SK-N-SH (cell line): ENCODE data around the gene FAM114A1. TPM values are rescaled to one million over a fixed set of nuclear protein-coding genes. Genes with fewer than 3 reads are reported as not detected.
A peak's percentile ranks its signal among the peaks of the same experiment; 100 is the strongest.

Experiments used
- CTCF ChIA-PET: fragments of 300-600, 350-600 bp; formaldehyde crosslinking; extraction: SDS; loops from one replicate; lab custom pipeline; 2021; lab: Yijun Ruan, JAX
- POLR2A ChIA-PET: fragments of 350-600 bp; sonication (Branson Sonifier 250); formaldehyde crosslinking; extraction: SDS; loops from one replicate; lab custom pipeline; 2020; ENCODE audit warnings: antibody characterized with exemption, inconsistent platforms; lab: Yijun Ruan, JAX
- DNase-seq: peaks from one replicate; pipeline ENCODE4 v3.0.0; 2012
- H2AFZ ChIP-seq: fragments of 200-600 bp; sonication (generic); 2 replicates; pipeline ENCODE4 v1.8.1; 2016; ENCODE audit warnings: antibody characterized with exemption, mild to moderate bottlenecking, low read depth
- H3F3A ChIP-seq: fragments of 200-600 bp; sonication (generic); replicated peaks from 2 replicates; pipeline ENCODE3; 2016; ENCODE audit warnings: antibody characterized with exemption, mild to moderate bottlenecking; ENCODE audit not compliant: insufficient read depth
- H3K27ac ChIP-seq, 2 experiments: fragments of 200-500 bp in 1 of 2; fragments of 200-600 bp in 1 of 2; sonication (Bioruptor generic) in 1 of 2; sonication (generic), shearing (Covaris generic) in 1 of 2; 2 replicates each; pipeline versions ENCODE4 v1.5.1 to v1.6.1; 2014 to 2016; ENCODE audit warnings: low read depth in 2 of 2, inconsistent platforms in 1 of 2, low read length in 1 of 2, mild to moderate bottlenecking in 1 of 2, mixed read lengths in 1 of 2
- H3K27me3 ChIP-seq: fragments of 200-600 bp; sonication (generic), shearing (Covaris generic); 2 replicates; pipeline ENCODE4 v1.6.1; 2016; ENCODE audit warnings: mixed run types; ENCODE audit not compliant: insufficient read depth
- H3K36me3 ChIP-seq, 2 experiments: fragments of 200-500 bp in 1 of 2; fragments of 200-600 bp in 1 of 2; sonication (Bioruptor generic) in 1 of 2; sonication (generic) in 1 of 2; replicated peaks in 1 of 2; 2 replicates each; pipeline versions ENCODE3 to v1.5.1; 2014 to 2016; ENCODE audit warnings: low read length in 1 of 2, mild to moderate bottlenecking in 1 of 2; ENCODE audit not compliant: insufficient read depth in 2 of 2, control insufficient read depth in 1 of 2
- H3K4me1 ChIP-seq, 2 experiments: fragments of 200-500 bp in 1 of 2; fragments of 200-600 bp in 1 of 2; sonication (Bioruptor generic) in 1 of 2; sonication (generic), shearing (Covaris generic) in 1 of 2; 2 replicates each; pipeline versions ENCODE4 v1.5.1 to v1.6.1; 2014 to 2016; ENCODE audit warnings: low read depth in 1 of 2, low read length in 1 of 2, mixed run types in 1 of 2; ENCODE audit not compliant: insufficient read depth in 2 of 2, control insufficient read depth in 1 of 2
- H3K4me2 ChIP-seq: fragments of 200-600 bp; sonication (generic), shearing (Covaris generic); 2 replicates; pipeline ENCODE4 v1.6.1; 2017; ENCODE audit warnings: mixed run types
- H3K4me3 ChIP-seq, 2 experiments: fragments of 200-500 bp in 1 of 2; fragments of 200-600 bp in 1 of 2; sonication (Bioruptor generic) in 1 of 2; sonication (generic), shearing (Covaris generic) in 1 of 2; 2 replicates each; pipeline versions ENCODE4 v1.5.1 to v1.8.1; 2014 to 2016; ENCODE audit warnings: low read depth in 2 of 2, inconsistent platforms in 1 of 2, low read length in 1 of 2, mild to moderate bottlenecking in 1 of 2, mixed read lengths in 1 of 2, moderate library complexity in 1 of 2
- H3K79me2 ChIP-seq: fragments of 200-600 bp; sonication (generic); 2 replicates; pipeline ENCODE4 v1.8.1; 2017; ENCODE audit warnings: mild to moderate bottlenecking; ENCODE audit not compliant: insufficient read depth
- H3K9ac ChIP-seq: fragments of 200-600 bp; sonication (generic); 2 replicates; pipeline ENCODE4 v1.6.1; 2017; ENCODE audit warnings: mixed run types
- H3K9me2 ChIP-seq: fragments of 200-600 bp; sonication (generic); 2 replicates; pipeline ENCODE4 v1.6.1; 2017; ENCODE audit warnings: mixed run types
- H3K9me3 ChIP-seq: fragments of 200-600 bp; sonication (generic); 2 replicates; pipeline ENCODE4 v1.6.1; 2017; ENCODE audit warnings: mixed run types, mild to moderate bottlenecking, moderate library complexity
- H4K20me1 ChIP-seq: fragments of 200-600 bp; sonication (generic); 2 replicates; pipeline ENCODE4 v1.6.1; 2017; ENCODE audit warnings: mild to moderate bottlenecking, mixed run types; ENCODE audit not compliant: insufficient read depth
- CHD2 ChIP-seq: fragments of 150-350 bp; IDR thresholded peaks from 2 replicates; pipeline ENCODE4 v1.6.1; 2018; ENCODE audit warnings: low read length; ENCODE audit not compliant: partially characterized antibody
- ELF1 ChIP-seq: IDR thresholded peaks from 2 replicates; pipeline ENCODE4 v1.4.0; 2012
- EP300 ChIP-seq, 2 experiments: IDR thresholded peaks; 2 replicates each; pipeline versions ENCODE4 v1.4.0 to v1.6.1; 2012; ENCODE audit warnings: borderline replicate concordance in 1 of 2, low read depth in 1 of 2, low read length in 1 of 2
- EZH2phosphoT487 ChIP-seq: fragments of 200-600 bp; sonication (generic); IDR thresholded peaks from 2 replicates; pipeline ENCODE4 v1.6.1; 2017; ENCODE audit warnings: low read depth, mixed run types, mild to moderate bottlenecking, antibody characterized with exemption, moderate library complexity, borderline replicate concordance
- FOSL2 ChIP-seq: IDR thresholded peaks from 2 replicates; pipeline ENCODE4 v1.4.0; 2012; ENCODE audit warnings: low read depth, mild to moderate bottlenecking, moderate library complexity, borderline replicate concordance
- FOXJ3 ChIP-seq: sonication (generic); formaldehyde crosslinking; IDR thresholded peaks from 2 replicates; pipeline ENCODE4 v1.5.1; 2020; ENCODE audit warnings: mild to moderate bottlenecking, missing genetic modification reagents
- FOXM1 ChIP-seq: IDR thresholded peaks from 2 replicates; pipeline ENCODE4 v1.4.0; 2012; ENCODE audit warnings: low read depth, mild to moderate bottlenecking
- GABPA ChIP-seq: IDR thresholded peaks from 2 replicates; pipeline ENCODE4 v1.4.0; 2012; ENCODE audit warnings: low read depth, mild to moderate bottlenecking
- GATA2 ChIP-seq: sonication (generic); formaldehyde crosslinking; IDR thresholded peaks from 2 replicates; pipeline ENCODE4 v1.5.0; 2020; ENCODE audit warnings: mild to moderate bottlenecking, missing genetic modification reagents
- JUND ChIP-seq: IDR thresholded peaks from 2 replicates; pipeline ENCODE4 v1.4.0; 2012
- MAX ChIP-seq: IDR thresholded peaks from 2 replicates; pipeline ENCODE4 v1.4.0; 2012; ENCODE audit warnings: low read depth
- MEF2A ChIP-seq: IDR thresholded peaks from 2 replicates; pipeline ENCODE4 v1.4.0; 2012; ENCODE audit warnings: low read depth, borderline replicate concordance
- MXI1 ChIP-seq: IDR thresholded peaks from 2 replicates; pipeline ENCODE4 v1.6.1; 2012; ENCODE audit warnings: mild to moderate bottlenecking, low read depth, low read length, improper control_type of control experiment
- NFIC ChIP-seq: IDR thresholded peaks from 2 replicates; pipeline ENCODE4 v1.4.0; 2012; ENCODE audit warnings: borderline replicate concordance
- NRF1 ChIP-seq: IDR thresholded peaks from 2 replicates; pipeline ENCODE4 v1.6.1; 2012; ENCODE audit warnings: low read depth, mild to moderate bottlenecking, low read length
- POLR2AphosphoS5 ChIP-seq: IDR thresholded peaks from 2 replicates; pipeline ENCODE4 v1.6.1; 2012; ENCODE audit warnings: low read depth, low read length
- RAD21 ChIP-seq: IDR thresholded peaks from 2 replicates; pipeline ENCODE4 v1.6.1; 2012; ENCODE audit warnings: mild to moderate bottlenecking, low read length
- RCOR1 ChIP-seq: fragments of 150-350 bp; IDR thresholded peaks from 2 replicates; pipeline ENCODE4 v1.6.1; 2017; ENCODE audit warnings: antibody characterized with exemption, low read length
- RFX5 ChIP-seq: IDR thresholded peaks from 2 replicates; pipeline ENCODE4 v1.6.1; 2012; ENCODE audit warnings: mild to moderate bottlenecking, improper control_type of control experiment, low read length
- RXRA ChIP-seq: IDR thresholded peaks from 2 replicates; pipeline ENCODE4 v1.4.0; 2012; ENCODE audit warnings: low read depth, mild to moderate bottlenecking, borderline replicate concordance
- SIN3A ChIP-seq: IDR thresholded peaks from 2 replicates; pipeline ENCODE4 v1.6.1; 2012; ENCODE audit warnings: low read depth, mild to moderate bottlenecking, low read length, moderate library complexity, borderline replicate concordance
- SMC3 ChIP-seq: IDR thresholded peaks from 2 replicates; pipeline ENCODE4 v1.6.1; 2012; ENCODE audit warnings: low read depth, low read length, improper control_type of control experiment
- TAF1 ChIP-seq: IDR thresholded peaks from 2 replicates; pipeline ENCODE4 v1.6.1; 2012; ENCODE audit warnings: low read depth, mild to moderate bottlenecking, low read length, moderate library complexity, borderline replicate concordance
- TCF12 ChIP-seq: IDR thresholded peaks from 2 replicates; pipeline ENCODE4 v1.4.0; 2012
- TEAD4 ChIP-seq: IDR thresholded peaks from 2 replicates; pipeline ENCODE4 v1.4.0; 2012; ENCODE audit warnings: mild to moderate bottlenecking, borderline replicate concordance; ENCODE audit not compliant: insufficient read depth
- USF1 ChIP-seq: IDR thresholded peaks from 2 replicates; pipeline ENCODE4 v1.4.0; 2012; ENCODE audit warnings: low read depth, borderline replicate concordance
- YY1 ChIP-seq: IDR thresholded peaks from 2 replicates; pipeline ENCODE4 v1.4.0; 2012; ENCODE audit warnings: low read depth, mild to moderate bottlenecking
- WGBS: methylation state at CpG from one replicate; pipeline ENCODE4 v1.1.6; 2017; ENCODE audit warnings: low lambda C conversion rate; 5-methylcytosine and 5-hydroxymethylcytosine counted together
- polyA plus RNA-seq, 3 experiments: library from polyadenylated mRNA; depleted of rRNA; stranded (reverse); fragments of >200 nt; gene quantifications; 2 replicates each; pipeline ENCODE4 v1.2.3, GENCODE V29; 2012
- TF ChIP-seq, protein P1 (sequence below): fragments of 150-350 bp; IDR thresholded peaks from 2 replicates; pipeline ENCODE4 v1.6.1; 2016; ENCODE audit warnings: mild to moderate bottlenecking, low read depth, low read length
- TF ChIP-seq, protein P2 (sequence below): IDR thresholded peaks from 2 replicates; pipeline ENCODE4; 2012
- TF ChIP-seq, protein P3 (sequence below): IDR thresholded peaks from 2 replicates; pipeline ENCODE4 v1.6.1; 2012; ENCODE audit warnings: mild to moderate bottlenecking, low read depth, low read length, moderate library complexity

Gene FAM114A1
- polyA plus RNA-seq, 1 of the 3 experiments (the other 2 are of a cell fraction), result 54.2 TPM

DNA sequence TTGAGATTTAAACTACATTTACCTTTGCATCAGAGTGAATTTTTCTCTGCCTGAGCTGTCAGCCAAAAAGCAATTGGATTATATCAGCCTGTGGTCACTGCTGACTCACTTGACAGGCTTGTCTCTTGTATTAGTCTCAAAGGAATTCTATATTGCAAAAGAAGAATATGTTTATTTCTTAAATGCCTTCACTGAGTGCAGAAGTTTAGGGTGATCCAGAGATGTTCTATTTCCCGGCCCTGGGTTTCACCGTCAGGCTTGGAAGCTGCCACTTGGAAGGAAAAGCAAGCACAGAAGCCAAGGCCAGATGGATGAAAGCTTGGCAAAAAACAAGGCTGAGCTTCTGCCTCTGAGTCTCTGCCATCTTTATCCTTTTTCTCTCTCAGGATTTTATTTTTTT lies 80.9 kb downstream of the FAM114A1 start:
- H3K27ac ChIP-seq, result peak overlapping the region; percentile 58 to 76; a peak in 3 of 4 replicates
- no peaks in the 10 kb centered on the region for H4K20me1 ChIP-seq
- CTCF ChIA-PET, result interaction anchor here (1.4 to 2.6 kb wide), 3 partner anchors 10 to 187 kb away, joined by 5 to 7 read pairs (median 7); no protein-coding TSS in a partner anchor
- H3K9ac ChIP-seq, result no peak overlapping the region; the same call in 1 of the 2 replicates
- no peaks in the 10 kb centered on the region for H3K9me2 ChIP-seq
- no peak overlapping the region for H2AFZ ChIP-seq
- WGBS, result 11% methylated on average over 2 of the region's 2 CpGs
- no peaks in the 10 kb centered on the region for H3K9me3 ChIP-seq
- peaks cover 36% of the 10 kb centered on the region for H3F3A ChIP-seq
- peak overlapping the region; percentile 47 for H3K4me2 ChIP-seq
- DNase-seq, result no peak
- no peaks in the 10 kb centered on the region for H3K79me2 ChIP-seq
- peaks cover 11 to 13% of the 10 kb centered on the region in 2 experiments for H3K4me1 ChIP-seq
- POLR2A ChIA-PET, result no interaction called here
- no peak overlapping the region for H3K4me3 ChIP-seq
- peaks cover 0 to 17% of the 10 kb centered on the region in 2 experiments for H3K36me3 ChIP-seq
- no peaks in the 10 kb centered on the region for H3K27me3 ChIP-seq
- TF ChIP-seq MAX (peak; percentile 56; the same call in 1 of the 2 replicates), RAD21 (no peak), EP300 (IDR thresholded peaks at IDR 0.05; ENCODE audit: borderline replicate concordance in 1 of 2, low read depth in 1 of 2, low read length in 1 of 2) (peak; percentile 47 to 81; a peak in 3 of 4 replicates), YY1 (no peak; the same call in 1 of the 2 replicates), RFX5 (no peak), FOXJ3 (CRISPR knock-in tag) (no peak), NRF1 (no peak), EZH2phosphoT487 (no peak), POLR2AphosphoS5 (peak; percentile 81; the same call in 1 of the 2 replicates), SMC3 (no peak), SIN3A (peak; percentile 66), FOXM1 (0 out of 2 replicates have a peak, but pooled peaks have one; percentile 18), NFIC (peak; percentile 76), TCF12 (peak; percentile 95), TEAD4 (peak; percentile 79; the same call in 1 of the 2 replicates), RXRA (peak; percentile 76), CHD2 (no peak), ELF1 (peak; percentile 17; the same call in 1 of the 2 replicates), USF1 (no peak), GATA2 (CRISPR knock-in tag) (no peak), RCOR1 (no peak), TAF1 (no peak), FOSL2 (peak; percentile 95), JUND (peak; percentile 95), GABPA (no peak), MEF2A (no peak), MXI1 (no peak)
- TF ChIP-seq, protein P1, sequence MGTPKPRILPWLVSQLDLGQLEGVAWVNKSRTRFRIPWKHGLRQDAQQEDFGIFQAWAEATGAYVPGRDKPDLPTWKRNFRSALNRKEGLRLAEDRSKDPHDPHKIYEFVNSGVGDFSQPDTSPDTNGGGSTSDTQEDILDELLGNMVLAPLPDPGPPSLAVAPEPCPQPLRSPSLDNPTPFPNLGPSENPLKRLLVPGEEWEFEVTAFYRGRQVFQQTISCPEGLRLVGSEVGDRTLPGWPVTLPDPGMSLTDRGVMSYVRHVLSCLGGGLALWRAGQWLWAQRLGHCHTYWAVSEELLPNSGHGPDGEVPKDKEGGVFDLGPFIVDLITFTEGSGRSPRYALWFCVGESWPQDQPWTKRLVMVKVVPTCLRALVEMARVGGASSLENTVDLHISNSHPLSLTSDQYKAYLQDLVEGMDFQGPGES, result no peak
- TF ChIP-seq, protein P2, sequence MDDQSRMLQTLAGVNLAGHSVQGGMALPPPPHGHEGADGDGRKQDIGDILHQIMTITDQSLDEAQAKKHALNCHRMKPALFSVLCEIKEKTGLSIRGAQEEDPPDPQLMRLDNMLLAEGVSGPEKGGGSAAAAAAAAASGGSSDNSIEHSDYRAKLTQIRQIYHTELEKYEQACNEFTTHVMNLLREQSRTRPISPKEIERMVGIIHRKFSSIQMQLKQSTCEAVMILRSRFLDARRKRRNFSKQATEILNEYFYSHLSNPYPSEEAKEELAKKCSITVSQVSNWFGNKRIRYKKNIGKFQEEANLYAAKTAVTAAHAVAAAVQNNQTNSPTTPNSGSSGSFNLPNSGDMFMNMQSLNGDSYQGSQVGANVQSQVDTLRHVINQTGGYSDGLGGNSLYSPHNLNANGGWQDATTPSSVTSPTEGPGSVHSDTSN, result peak; percentile 94
- TF ChIP-seq, protein P3, sequence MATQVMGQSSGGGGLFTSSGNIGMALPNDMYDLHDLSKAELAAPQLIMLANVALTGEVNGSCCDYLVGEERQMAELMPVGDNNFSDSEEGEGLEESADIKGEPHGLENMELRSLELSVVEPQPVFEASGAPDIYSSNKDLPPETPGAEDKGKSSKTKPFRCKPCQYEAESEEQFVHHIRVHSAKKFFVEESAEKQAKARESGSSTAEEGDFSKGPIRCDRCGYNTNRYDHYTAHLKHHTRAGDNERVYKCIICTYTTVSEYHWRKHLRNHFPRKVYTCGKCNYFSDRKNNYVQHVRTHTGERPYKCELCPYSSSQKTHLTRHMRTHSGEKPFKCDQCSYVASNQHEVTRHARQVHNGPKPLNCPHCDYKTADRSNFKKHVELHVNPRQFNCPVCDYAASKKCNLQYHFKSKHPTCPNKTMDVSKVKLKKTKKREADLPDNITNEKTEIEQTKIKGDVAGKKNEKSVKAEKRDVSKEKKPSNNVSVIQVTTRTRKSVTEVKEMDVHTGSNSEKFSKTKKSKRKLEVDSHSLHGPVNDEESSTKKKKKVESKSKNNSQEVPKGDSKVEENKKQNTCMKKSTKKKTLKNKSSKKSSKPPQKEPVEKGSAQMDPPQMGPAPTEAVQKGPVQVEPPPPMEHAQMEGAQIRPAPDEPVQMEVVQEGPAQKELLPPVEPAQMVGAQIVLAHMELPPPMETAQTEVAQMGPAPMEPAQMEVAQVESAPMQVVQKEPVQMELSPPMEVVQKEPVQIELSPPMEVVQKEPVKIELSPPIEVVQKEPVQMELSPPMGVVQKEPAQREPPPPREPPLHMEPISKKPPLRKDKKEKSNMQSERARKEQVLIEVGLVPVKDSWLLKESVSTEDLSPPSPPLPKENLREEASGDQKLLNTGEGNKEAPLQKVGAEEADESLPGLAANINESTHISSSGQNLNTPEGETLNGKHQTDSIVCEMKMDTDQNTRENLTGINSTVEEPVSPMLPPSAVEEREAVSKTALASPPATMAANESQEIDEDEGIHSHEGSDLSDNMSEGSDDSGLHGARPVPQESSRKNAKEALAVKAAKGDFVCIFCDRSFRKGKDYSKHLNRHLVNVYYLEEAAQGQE, result no peak
